Activated CD8-positive, alpha-beta memory T cell treated with anti-CD3 and anti-CD28 coated beads for 24 hours (primary cell): ENCODE measurements around the gene FAM171A2.
A peak's percentile ranks its signal among the peaks of the same experiment; 100 is the strongest.

Source experiments
- DNase-seq: peaks from one replicate; pipeline ENCODE4 v3.0.0-alpha.2; 2020

Gene FAM171A2

DNA sequence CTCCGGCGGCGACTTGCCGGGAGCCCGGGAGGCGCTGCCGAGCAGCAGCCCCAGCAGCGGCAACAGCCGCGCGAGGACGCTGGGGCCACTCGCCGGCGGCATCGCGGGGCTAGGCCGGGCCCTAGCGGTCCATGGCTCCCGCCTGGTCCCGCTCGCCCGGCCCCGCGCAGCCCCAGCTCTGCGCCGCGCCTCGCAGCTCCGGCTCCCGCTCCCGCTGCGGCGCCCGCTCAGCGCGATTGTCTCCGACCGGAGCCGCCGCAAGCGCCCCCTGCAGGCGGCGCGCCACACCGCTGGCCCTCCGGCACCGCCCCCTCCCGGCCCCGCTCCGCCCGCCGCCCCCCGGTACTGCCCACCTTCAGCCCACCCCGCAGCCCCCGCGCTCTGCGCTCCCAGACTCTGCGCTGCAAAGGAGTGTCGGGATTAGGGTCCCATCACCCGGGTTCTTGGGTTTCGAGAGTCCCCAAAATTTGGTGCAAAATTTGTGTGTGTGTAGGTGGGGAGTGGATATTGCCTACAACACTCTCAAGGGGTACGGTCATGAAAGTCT is at the start of gene FAM171A2:
Gene FAM171A2 (minus strand): TSS at position 241 of the 547 bp plus-strand sequence. CDS start 139 bp downstream, at position 102.
- peak; percentile 86 for DNase-seq

DNA sequence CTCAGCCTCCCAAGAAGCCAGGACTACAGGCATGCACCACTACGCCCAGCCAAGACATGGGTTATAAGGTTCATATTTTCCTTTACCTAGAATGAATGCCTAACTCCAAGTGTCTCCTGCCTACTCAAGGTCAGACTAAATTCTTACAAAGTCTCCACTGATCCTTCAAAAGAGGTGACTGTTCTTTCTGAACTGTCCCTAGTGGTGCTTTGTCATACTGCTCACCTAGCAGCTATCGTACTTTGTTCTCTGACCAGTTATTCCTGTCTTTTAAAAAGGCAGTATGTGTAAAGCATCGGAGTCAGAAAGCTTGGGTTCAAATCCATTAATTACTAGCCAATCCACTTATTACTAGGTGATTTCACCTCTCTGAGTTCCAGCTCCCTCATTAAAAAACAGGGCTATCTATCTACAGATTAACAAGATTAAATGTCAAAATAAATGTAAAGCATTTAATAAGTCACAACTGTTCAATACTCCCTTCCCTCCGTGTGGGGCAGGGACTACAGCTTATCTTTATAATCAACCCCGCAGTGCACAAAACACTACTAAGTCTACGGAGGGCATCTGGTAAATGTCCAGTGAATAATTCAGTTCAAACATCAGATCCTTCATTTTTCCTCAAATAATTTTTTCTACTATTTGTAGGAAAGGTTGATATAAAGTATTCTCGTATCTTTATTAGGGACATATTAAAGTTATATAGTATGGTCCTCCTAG is 45.8 kb upstream of the FAM171A2 start:
- no peak for DNase-seq

DNA sequence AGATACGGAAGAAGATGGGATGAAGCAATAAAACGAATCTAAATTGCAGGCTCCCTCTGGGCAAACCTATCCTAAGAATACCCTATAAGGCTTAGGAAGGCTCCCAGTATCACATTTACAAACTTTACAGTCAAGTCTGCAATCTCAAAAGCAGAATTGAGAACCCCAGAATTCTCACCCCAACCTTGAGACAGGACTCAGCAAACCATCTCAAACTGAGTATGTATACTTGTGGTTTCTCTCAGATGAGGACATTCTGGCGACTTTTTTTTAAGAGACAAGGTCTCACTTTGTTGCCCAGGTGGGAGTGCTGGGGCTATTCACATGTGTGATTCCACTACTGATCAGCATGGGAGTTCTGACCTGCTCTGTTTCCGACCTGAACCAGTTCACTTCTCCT is 45.1 kb upstream of the FAM171A2 start:
- no peak for DNase-seq

DNA sequence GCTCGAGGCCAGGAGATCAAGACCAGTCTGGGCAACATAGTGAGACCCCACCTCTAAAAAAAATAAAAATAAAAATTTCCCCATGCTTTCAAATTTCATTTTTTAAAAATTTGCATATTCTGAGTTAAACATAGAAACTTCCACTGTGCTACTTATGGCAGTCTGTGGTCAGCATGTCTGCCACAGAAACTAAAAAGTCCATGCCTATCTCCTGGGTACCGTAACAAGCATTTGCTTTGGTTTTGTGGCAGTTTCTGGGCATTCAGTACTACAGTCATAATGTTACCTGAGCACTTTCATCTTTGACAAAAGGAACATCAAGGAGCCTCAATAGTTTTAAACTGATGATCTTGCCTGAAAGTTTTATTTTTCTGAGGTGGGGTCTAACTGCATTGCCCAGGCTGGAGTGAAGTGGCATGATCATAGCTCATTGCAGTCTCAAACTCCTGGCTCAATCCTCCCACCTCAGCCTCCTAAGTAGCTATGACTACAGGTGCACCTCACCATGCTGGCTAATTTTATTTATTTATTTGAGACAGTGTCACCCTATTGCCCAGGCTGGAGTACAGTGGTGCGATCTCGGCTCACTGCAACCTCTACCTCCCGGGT is 39.0 kb upstream of the FAM171A2 start:
- no peak for DNase-seq

DNA sequence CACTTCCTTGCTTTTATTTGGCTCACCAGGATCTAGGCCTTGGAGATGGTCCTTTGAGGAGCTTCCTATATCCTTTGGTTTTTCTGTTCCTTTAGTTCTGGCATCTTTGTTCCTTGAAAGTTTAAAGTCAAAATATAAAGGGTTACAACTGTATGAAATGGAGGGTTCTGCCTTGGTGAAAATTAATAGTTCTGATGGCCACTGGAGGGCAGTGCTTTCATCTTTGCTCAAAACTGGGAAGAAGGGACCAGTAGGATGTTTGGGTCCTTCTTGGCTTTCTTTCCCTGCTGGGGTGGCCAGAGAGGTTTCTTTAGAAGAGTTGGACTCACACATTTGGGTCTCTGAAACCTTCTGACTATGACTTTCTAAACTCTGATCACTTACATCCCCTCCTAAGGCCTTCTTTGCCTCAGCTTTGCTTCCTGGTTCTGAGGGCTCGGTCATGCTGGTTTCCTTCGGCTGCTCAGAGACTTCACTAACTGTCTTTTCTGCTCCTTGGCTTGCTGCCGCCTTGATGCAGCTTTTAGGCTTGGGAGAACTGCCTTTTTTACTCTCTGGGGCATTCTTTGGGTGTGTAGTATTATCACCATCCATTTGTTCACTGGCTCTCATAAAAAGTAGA is 36.7 kb upstream of the FAM171A2 start:
- no peak for DNase-seq

DNA sequence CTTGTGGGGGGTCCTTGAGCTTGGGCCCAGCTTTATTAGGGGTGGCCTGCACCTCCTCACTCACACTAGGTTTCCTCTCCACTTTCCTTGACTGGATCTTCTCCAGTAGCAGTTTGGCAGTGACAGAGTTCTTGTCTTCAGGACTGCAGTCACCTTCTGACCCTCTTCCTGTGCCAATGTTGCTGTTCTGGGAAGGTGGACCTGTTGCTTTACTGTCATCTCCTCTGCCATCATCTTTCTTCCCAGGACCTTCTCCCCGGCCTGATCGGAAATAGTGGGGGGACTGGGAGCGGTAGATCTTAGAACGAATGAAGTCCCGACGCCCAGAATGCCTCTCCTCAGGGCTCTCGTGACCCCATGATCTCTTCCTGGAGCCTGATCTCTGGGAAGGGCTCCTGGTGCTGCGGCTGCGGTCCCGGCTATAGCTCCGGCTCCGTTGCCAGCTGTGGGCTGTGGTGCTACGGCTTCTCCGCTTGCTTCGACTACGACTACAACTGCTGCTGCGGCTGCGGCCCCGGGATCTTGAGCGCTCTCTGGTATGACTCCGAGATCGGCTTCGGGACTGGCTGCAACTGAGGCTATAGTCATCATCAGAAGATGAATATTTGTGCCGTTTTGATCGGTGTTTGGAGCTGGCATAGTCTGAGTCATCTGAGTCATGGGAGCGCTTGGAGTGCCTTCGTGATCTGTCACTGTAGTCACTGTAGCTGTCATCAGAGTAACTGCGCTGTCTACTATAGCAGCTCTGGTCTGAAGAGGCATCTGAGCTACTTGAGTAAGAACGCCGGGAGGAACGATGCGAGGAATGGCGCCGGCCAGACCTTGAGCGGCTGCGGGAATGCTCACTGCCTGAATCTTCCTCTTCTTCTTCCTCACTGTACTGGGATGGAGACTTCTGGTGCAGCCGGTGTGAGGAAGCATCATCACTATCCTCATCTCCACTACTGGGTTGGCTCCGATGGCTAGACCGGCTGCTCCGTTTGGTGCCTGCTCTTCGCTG is 35.3 kb upstream of the FAM171A2 start:
- DNase-seq = peak; percentile 44

DNA sequence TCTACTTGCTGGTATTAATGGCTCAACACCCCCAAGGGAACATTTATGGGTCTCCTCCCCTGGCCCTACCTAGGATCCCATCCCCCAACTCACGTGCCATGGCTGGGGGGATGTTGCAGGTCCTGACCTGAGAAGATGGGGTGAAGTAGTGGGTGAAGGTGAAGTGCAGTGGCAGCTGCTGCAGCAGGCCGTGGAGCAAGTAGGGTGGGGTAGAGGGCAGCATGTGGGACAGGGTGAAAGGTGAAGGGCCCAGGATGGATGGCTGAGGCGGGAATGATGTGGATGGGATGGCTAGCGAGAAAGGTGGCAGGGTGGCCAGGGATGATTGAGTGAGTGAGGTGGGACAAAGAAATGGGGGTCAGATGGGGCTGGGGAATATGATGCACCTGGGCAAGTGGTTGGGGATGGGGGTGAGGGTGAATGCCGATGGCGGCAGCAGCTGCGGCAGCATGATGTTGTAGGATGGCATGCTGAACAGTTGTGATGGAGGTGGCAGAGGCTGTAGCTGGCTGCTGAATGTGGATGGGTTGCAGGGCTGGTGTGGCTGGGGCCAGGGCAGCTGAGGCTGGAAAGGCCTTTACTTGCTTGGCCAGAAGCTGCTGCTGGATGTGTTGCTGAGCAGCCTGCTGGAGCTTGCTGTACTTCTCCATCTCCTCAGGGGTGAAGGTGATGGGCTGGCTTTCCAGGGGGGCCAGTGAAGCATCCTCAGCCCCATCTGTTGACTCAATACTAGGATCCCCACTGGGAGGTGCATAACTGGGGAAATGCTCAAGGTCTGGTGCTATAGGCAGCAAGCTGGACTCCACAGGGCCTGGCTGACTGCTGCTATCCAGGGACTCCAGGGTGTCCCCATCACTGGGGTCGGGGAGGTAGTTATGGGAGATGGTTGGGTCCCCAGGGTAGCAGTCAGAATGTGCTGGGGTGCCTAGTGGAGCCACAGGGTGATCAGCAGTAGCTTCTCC is 34.1 kb upstream of the FAM171A2 start:
- DNase-seq = peak; percentile 52

DNA sequence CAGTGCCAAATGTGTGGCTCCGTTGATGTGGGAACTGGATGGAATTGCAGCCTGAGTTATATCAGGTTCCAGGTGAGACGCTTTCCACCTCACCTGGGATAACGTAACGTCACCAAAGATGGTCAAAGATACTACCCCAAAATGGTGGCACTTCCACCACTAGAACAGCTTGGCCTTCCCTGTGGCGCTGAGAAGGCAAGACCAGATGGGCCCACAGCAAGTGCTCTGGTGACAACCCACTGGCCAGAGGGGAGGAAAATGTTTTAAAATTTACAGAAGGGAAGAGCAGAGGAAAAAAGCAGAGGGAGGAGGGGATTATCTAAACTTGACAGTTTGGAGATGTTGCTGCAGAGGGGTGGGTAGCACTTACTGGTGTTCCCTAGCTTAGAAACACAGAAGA is 33.3 kb upstream of the FAM171A2 start:
- DNase-seq = peak; percentile 5

DNA sequence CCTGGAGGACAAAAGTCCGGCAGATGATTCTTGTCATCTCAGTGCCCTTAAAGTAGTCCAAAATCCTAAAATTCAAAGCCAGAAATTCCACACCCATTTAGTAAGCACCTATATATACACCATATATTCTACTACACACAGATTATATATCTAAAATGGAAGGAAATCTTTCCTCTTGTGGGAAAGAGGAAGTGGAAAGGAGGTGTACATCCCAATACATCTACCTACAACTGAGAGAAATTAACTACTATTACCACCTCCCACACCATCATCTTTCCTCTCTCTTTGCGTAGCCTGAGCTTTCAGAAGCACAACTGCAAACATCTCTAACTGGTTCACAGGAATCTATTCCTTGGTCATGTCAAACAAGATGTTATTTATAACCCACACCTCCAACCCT is 31.2 kb upstream of the FAM171A2 start:
- peak; percentile 5 for DNase-seq

DNA sequence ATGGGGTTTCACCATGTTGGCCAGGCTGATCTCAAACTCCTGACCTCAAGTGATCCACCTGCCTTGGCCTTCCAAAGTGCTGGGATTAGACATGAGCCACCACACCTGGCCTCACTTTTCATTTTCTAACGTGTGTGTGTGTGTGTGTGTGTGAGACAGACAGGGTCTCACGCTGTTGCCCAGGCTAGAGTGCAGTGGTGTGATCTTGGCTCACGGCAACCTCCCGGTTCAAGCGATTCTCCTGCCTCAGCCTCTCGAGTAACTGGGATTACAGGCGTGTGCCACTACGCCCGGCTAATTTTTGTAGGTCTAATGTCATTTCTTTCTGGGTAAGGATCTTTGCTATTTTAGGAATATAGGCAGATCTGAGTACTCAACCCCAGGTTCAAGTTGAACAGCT is 30.5 kb upstream of the FAM171A2 start:
- peak; percentile 26 for DNase-seq

DNA sequence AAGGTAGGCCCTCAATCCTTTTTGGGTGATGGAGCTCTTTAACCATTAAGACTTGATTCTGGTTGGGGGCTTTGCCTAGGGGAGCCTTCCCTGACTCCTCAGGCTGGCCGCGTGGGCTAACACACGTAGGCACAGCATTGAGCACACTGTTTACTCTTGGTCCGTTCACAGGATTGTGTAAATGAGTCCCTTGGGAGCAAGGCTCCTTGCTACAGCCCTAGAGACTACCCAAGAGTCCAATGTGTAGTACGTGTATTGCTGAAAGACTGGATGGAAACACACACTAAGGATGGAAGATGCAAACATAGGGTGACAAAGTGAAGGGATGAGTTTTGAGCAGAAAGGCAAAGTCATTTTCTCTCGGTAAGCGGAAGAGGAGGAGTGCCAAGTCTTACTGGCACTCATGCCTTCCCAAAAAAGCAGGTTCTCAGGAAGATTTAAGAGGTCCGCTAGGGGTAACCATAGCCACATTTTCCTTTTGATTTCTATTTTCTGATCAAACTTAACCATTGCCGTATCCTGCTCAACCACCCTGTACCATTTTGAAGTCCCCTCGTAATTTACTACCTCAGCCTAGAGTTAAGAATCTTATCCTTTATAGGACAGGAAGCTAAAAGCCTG is 26.7 kb upstream of the FAM171A2 start:
- no peak for DNase-seq

DNA sequence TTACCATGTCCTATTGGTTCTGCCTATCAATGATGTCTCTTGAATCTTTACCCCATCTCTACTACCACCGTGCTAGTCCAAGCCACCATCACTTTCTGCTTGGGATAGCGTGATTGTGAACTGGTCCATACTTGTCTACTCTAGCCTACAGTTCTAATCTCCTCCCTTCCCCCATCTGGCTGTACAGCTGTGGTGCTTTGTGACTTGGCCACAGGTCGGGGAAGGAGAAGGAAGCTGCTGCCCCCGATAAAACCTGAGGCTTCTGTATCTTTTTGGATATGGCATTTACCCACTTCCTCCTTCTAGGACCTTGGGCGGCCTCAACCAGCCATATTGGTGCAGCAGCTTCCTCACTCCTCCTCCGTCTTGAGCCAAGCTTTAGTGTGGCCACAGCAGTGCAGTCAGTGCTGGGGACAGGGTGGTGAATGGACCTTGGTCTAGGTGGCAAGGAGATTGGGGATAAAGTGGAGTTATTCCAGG is 26.1 kb upstream of the FAM171A2 start:
- no peak for DNase-seq

DNA sequence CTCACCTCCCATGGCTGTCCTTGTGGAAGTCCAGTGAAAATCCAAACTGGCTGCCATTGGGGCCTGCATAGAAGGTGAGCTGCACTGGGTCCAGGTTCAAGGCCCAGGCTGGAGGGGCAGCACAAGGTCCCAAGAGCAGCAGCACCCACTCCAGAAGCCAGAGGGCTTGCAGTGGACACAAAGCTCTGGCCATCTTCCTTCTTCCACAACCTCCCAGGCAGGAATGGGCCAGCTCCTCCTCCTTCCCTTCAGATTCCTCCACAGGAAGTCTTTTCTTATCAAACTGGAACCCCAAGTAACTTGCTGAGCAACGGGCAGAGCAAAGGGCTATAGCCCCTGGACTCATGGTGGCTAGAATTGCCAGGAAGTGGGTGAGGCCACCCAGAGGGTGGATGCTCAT is 25.6 kb upstream of the FAM171A2 start, which contains the start of gene ITGA2B:
Gene ITGA2B (minus strand): TSS at position 369 of the 400 bp plus-strand sequence. CDS start 176 bp downstream, at position 193.
- DNase-seq = no peak

DNA sequence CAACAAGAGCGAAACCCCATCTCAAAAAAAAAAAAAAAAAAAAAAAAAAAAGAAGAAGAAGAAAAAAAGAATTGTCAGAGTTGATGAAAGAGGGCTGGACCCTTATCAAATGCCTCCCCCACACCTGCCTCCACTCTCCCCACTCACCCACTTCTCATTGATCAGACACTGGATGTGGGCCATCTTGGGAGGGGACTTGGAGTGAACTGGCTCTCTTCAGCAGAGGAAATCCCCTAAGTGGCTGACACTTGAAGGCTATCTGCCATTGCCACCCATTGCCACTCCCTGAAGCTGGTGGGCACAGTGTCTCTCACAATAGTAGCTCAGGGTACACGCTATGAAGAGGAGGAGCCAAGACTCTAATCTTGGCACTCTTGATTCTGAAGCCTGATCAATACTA is 24.2 kb upstream of the FAM171A2 start:
- no peak for DNase-seq

DNA sequence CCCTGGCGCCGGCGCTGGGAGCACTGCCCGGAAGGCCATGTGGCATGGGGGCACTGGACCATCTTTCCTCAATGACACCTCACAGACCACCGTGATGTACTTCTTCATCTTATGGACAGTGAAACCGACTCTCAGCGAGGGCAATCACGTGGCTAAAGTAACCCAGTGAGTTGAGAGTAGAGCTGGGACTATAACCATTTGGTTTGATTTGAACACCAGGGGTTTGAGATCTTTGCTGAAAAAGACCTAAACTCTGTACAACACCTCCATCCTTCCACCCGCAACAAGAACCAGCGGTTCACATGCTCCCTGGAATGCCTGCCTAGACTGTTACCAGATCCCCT is 22.5 kb upstream of the FAM171A2 start:
- no peak for DNase-seq

DNA sequence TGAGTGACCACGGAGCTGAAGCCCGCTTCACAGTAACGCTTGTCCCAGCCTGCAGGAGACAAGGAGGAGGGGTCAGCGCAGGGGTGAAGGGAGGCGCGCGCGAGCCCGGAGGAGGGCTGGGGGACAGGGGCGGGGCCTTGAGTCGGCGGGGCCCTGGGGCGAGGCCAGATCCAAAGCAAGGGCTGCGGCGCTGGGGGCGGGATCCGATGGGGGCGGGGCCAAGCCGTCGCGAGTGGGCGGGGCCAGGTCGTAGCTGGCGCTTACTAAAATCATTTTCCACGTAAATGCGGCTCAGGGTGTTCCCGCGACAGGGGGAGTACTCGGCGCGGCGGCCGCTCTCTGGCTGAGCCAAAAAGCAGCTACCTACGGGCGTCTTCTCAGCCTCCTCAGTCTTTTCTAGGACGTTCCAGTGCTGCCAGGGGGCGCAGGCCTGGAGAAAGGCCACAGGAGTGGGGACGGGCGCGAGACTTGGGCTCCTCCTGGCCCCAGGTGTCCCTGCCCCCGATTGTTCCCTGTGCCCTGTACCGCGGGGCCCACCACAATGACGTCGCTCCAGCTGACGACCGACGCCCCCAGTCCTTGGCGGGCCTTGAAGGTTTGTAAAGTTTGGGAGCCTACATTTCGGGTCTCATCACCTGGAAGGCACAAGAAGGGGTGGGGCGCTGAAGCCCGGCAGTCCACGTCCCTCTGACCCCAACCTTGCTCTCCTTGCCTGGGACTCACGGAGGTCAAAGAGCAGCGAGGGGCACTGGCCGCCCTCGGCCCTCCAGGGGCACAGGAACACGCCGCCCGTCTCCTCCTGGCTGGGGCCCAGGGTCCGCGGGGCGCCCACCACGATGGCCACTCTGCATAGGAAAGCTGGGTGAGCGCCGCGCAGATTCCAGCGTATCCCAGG is 21.9 kb upstream of the FAM171A2 start:
- peak; percentile 90 for DNase-seq

DNA sequence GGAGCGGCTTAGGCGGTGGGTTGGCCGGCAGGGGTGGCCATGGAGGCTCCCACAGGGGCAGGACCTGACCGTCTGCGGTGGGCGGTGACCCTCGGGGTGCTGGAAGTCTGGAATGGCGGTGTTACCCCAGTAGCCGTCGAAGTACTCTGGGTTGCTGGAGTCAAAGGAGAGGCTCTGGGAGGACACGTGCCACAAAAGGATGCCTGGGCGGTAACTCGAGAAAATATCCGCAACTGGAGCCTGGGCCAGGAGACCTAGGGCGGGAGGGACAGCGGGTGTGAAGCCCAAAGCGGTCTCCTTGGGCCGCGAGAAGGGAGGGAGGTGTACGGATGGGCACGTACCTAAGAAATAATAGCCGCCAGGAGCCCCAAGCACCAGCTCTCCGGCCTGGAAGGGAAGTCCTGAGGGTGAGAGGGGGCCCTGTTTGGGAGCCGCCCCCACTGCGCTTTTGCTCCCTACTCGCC is 21.2 kb upstream of the FAM171A2 start:
- DNase-seq = no peak

DNA sequence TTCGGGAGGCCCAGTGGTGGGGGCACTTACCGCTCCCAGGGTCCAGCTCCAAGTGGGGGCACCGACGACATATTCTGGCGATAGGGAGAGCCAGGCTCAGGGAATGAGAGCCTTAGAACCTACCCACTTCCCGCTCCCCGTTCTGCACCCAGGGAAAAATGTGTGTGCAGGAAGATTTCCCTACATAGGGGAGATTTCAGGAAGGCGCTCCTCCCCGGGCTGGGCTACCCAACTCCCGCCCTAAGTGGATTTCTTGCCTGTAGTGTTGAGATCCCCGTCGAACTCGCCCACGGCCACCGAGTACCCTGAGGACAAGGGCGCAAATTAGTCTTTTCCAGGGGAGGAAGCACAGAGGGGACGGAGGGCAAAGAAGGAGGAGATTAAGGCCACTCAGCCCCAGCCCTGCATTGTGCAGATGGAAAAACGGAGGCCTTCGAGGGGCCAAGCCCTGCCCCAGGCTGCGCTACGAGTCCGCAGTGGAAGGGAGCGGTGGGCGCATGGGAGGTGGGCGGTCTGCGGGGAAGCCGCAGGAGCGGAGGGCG is 20.7 kb upstream of the FAM171A2 start:
- DNase-seq = no peak

DNA sequence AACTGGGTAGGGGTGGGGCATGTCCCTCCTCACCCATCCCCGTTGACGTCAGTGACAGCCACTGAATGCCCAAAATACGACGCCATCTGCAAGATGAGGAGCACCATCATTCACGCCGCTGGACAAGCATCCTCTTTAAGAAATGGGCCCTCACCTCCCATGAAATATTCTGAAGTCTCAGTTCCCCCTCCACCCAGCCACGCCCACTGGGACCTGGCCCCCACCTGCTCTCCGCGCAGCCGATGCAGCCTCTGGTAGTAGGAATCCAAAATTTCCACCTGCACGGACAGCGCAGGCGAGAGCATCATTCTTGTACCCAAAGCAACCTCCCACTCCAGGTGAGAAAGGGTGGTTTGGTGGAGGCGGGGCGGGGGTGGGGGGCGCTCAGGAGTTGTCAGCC is 20.2 kb upstream of the FAM171A2 start:
- no peak for DNase-seq
